ENCODE measurements around the gene ATXN1L. TPM values are rescaled to one million over a fixed set of nuclear protein-coding genes. Genes with fewer than 3 reads are reported as not detected.

The ATXN1L gene, protein sequence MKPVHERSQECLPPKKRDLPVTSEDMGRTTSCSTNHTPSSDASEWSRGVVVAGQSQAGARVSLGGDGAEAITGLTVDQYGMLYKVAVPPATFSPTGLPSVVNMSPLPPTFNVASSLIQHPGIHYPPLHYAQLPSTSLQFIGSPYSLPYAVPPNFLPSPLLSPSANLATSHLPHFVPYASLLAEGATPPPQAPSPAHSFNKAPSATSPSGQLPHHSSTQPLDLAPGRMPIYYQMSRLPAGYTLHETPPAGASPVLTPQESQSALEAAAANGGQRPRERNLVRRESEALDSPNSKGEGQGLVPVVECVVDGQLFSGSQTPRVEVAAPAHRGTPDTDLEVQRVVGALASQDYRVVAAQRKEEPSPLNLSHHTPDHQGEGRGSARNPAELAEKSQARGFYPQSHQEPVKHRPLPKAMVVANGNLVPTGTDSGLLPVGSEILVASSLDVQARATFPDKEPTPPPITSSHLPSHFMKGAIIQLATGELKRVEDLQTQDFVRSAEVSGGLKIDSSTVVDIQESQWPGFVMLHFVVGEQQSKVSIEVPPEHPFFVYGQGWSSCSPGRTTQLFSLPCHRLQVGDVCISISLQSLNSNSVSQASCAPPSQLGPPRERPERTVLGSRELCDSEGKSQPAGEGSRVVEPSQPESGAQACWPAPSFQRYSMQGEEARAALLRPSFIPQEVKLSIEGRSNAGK
- total RNA-seq (2022; extraction: Qiagen RNA extraction) = 14.1 to 18.2 TPM (median 17.0 TPM) in 5 replicates

GRCh38 chr16:71845639-71846430 is at the start of gene ATXN1L:
ATXN1L (plus strand) TSS chr16:71845976; CDS start chr16:71849741, 3,765 bp downstream.

GRCh38 chr16:71808593-71809459 is 37.0 kb upstream of the ATXN1L start, which contains the start of gene AP1G1:
AP1G1 (minus strand) TSS chr16:71808834; CDS start chr16:71789479, 19,355 bp downstream.

DNA sequence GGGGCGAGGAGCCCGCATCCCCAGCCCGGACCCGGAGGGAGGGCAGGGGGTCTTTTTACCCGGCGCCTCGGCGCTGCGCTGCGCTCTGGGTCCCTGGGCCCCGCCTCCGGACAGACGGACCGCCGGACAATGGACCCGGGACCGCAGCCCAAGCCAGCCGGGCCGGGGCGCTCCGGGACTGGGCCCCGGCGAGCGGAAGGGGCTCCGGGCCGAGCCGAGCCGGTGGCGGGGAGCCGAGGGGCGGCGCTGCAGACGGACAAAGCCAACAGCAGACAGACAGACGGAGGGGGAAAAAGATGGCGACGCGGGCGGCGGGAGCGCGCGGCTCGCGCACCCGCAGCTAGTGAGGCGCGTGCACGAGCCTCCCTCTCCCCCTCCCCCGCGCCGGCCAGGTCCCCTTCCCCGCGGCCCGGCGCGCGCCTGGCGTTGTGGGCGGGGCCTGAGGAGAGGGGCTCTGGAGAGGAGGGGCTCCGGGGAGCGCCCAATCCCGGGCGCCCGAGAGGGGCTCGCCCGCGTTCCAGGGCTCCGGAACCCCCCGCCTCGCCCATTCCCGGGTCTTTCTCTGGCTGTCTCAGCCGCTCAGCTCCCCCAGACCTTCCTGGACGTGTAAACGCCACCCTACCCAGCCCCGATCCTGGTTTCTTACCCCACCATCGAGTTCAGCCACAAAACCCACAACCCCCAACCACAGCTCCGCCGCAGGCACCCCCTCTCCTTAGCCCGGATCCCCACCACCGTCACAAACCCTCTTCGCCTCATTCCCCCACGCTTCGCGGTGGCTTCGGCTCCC is 38.3 kb downstream of the ATXN1L start, which contains the start of gene ZNF821:
Gene ZNF821 (minus strand): TSS at position 334 of the 790 bp plus-strand sequence. CDS start 4,236 bp downstream, outside the sequence.

GRCh38 chr16:71894921-71895678 is 49.3 kb downstream of the ATXN1L start, which contains the start of gene IST1:
IST1 (plus strand) TSS chr16:71895531; CDS start chr16:71915641, 20,110 bp downstream.

Other genes with a start within 250 kb of the ATXN1L start
- 0.27 to 0.45 TPM (median 0.32 TPM) in 5 replicates for gene MARVELD3, start 219.8 kb upstream of the ATXN1L start, total RNA-seq (2022; extraction: Qiagen RNA extraction)
- gene PHLPP2, start 121.3 kb upstream of the ATXN1L start, total RNA-seq (2022; extraction: Qiagen RNA extraction) = 10.5 to 13.4 TPM (median 10.8 TPM) in 5 replicates
- gene AP1G1, start 37.1 kb upstream of the ATXN1L start, total RNA-seq (2022; extraction: Qiagen RNA extraction) = 41.1 to 47.6 TPM (median 46.7 TPM) in 5 replicates
- 3.8 to 4.7 TPM (median 4.0 TPM) in 5 replicates for gene ZNF821, start 38.2 kb downstream of the ATXN1L start, total RNA-seq (2022; extraction: Qiagen RNA extraction)
- 152 to 206 TPM (median 165 TPM) in 5 replicates for gene IST1, start 49.6 kb downstream of the ATXN1L start, total RNA-seq (2022; extraction: Qiagen RNA extraction)
- not detected in 5 replicates for gene PKD1L3, start 154.4 kb downstream of the ATXN1L start, total RNA-seq (2022; extraction: Qiagen RNA extraction)
- gene DHODH, start 162.8 kb downstream of the ATXN1L start, total RNA-seq (2022; extraction: Qiagen RNA extraction) = 11.9 to 14.6 TPM (median 12.8 TPM) in 5 replicates
- gene HP, start 208.5 kb downstream of the ATXN1L start, total RNA-seq (2022; extraction: Qiagen RNA extraction) = 0.15 to 0.30 TPM in 2 of 5 replicates, not detected in the others
- not detected in 5 replicates for gene HPR, start 217.2 kb downstream of the ATXN1L start, total RNA-seq (2022; extraction: Qiagen RNA extraction)
- 19.0 to 21.3 TPM (median 19.4 TPM) in 5 replicates for gene TXNL4B, start 247.6 kb downstream of the ATXN1L start, total RNA-seq (2022; extraction: Qiagen RNA extraction)
- gene DHX38, start 247.9 kb downstream of the ATXN1L start, total RNA-seq (2022; extraction: Qiagen RNA extraction) = 47.0 to 53.4 TPM (median 47.3 TPM) in 5 replicates

Data from A549 treated with AZD2906 at 1 μM for 4 hours (cell line).